K562 (cell line): Measurements from ENCODE around the gene CDKN2C. TPM values are rescaled to one million over a fixed set of nuclear protein-coding genes. Genes with fewer than 3 reads are reported as not detected.
A peak's percentile ranks its signal among the peaks of the same experiment; 100 is the strongest.

Experiments
- JUND ChIP-seq, 2 experiments: IDR thresholded peaks; 2 replicates in 1 of 2; 3 replicates in 1 of 2; pipeline ENCODE4 v1.6.1; 2011; ENCODE audit warnings: borderline replicate concordance in 2 of 2, low read depth in 2 of 2, low read length in 2 of 2, improper control_type of control experiment in 1 of 2, missing biosample characterization in 1 of 2, missing genetic modification characterization in 1 of 2, missing genetic modification reagents in 1 of 2
- LARP7 ChIP-seq: fragments of 450-650 bp; IDR thresholded peaks from 2 replicates; pipeline ENCODE4 v1.6.1; 2016
- MCM2 ChIP-seq: fragments of 450-650 bp; IDR thresholded peaks from 2 replicates; pipeline ENCODE4 v1.6.1; 2017; ENCODE audit warnings: low read depth, mild to moderate bottlenecking
- MNT ChIP-seq, 2 experiments: fragments of 450-650 bp; conservative IDR thresholded peaks; 2 replicates each; pipeline ENCODE4 v1.6.1; 2017; ENCODE audit warnings: mild to moderate bottlenecking in 2 of 2, moderate library complexity in 2 of 2
- POU5F1 ChIP-seq: fragments of 150-350 bp; IDR thresholded peaks from 2 replicates; pipeline ENCODE4 v1.6.1; 2014; ENCODE audit warnings: borderline replicate concordance, low read length, low read depth, mild to moderate bottlenecking; ENCODE audit not compliant: partially characterized antibody
- PREB ChIP-seq: sonication (generic); formaldehyde crosslinking; IDR thresholded peaks from 2 replicates; pipeline ENCODE4 v1.8.1; 2023; ENCODE audit warnings: mild to moderate bottlenecking, missing genetic modification reagents
- RBM22 ChIP-seq: fragments of 200-400 bp; formaldehyde crosslinking; IDR thresholded peaks from 2 replicates; pipeline ENCODE4 v1.6.1; 2018; ENCODE audit warnings: low read length, low read depth; ENCODE audit not compliant: poor library complexity, severe bottlenecking
- SAP30 ChIP-seq: fragments of 200-600 bp; sonication (generic); IDR thresholded peaks from 2 replicates; pipeline ENCODE4 v1.6.1; 2012; ENCODE audit warnings: borderline replicate concordance, low read depth, mild to moderate bottlenecking, moderate library complexity, low read length, control low read depth, inconsistent platforms; ENCODE audit not compliant: insufficient read depth, poor library complexity, severe bottlenecking
- SMAD1 ChIP-seq: fragments of 150-350 bp; IDR thresholded peaks from 2 replicates; pipeline ENCODE4 v1.6.1; 2014; ENCODE audit warnings: low read length, low read depth; ENCODE audit not compliant: partially characterized antibody
- STAT5A ChIP-seq: IDR thresholded peaks from 2 replicates; pipeline ENCODE4 v1.6.1; 2012; ENCODE audit warnings: low read length, inconsistent platforms, borderline replicate concordance
- TFAM ChIP-seq: fragments of 250-450 bp; sonication (Bioruptor Pico); conservative IDR thresholded peaks from 2 replicates; pipeline ENCODE4 v1.5.0; 2021; ENCODE audit warnings: mild to moderate bottlenecking, moderate library complexity
- TOE1 ChIP-seq, 2 experiments: fragments of 450-650 bp in 1 of 2; sonication (generic) in 1 of 2; formaldehyde crosslinking in 1 of 2; IDR thresholded peaks; 2 replicates each; pipeline versions ENCODE4 v1.7.1 to v1.8.0; 2016 to 2022; ENCODE audit warnings: borderline replicate concordance in 2 of 2, mild to moderate bottlenecking in 2 of 2, antibody characterized with exemption in 1 of 2, inconsistent platforms in 1 of 2, low read depth in 1 of 2, missing genetic modification reagents in 1 of 2, moderate library complexity in 1 of 2
- USF2 ChIP-seq: sonication (generic); formaldehyde crosslinking; IDR thresholded peaks from 2 replicates; pipeline ENCODE4 v1.5.0; 2020; ENCODE audit warnings: missing genetic modification reagents
- VEZF1 ChIP-seq: fragments of 200-800 bp; sonication (Bioruptor generic); IDR thresholded peaks from 2 replicates; pipeline ENCODE4 v1.6.1; 2017; ENCODE audit warnings: missing genetic modification characterization, missing compliant biosample characterization
- ZFX ChIP-seq: sonication (generic); formaldehyde crosslinking; IDR thresholded peaks from 2 replicates; pipeline ENCODE4 v1.8.0; 2022; ENCODE audit warnings: mild to moderate bottlenecking, missing genetic modification reagents, moderate library complexity
- ZNF140 ChIP-seq: fragments of 250-450 bp; sonication (Bioruptor Pico); IDR thresholded peaks from 2 replicates; pipeline ENCODE4 v1.8.0; 2021; ENCODE audit warnings: moderate library complexity, mild to moderate bottlenecking, inconsistent platforms
- ZNF583 ChIP-seq: fragments of 250-450 bp; sonication (Bioruptor Pico); IDR thresholded peaks from 2 replicates; pipeline ENCODE4 v1.4.0; 2020
- ZNF717 ChIP-seq: fragments of 250-450 bp; sonication (Bioruptor Pico); IDR thresholded peaks from 2 replicates; pipeline ENCODE4 v1.5.0; 2021
- ZNF79 ChIP-seq: fragments of 250-450 bp; sonication (Bioruptor Pico); IDR thresholded peaks from 2 replicates; pipeline ENCODE4 v1.4.0; 2020; ENCODE audit warnings: low read depth, mild to moderate bottlenecking, moderate library complexity
- ZNF830 ChIP-seq: fragments of 250-450 bp; sonication (Bioruptor Pico); IDR thresholded peaks from 2 replicates; pipeline ENCODE4 v1.5.0; 2021; ENCODE audit warnings: mild to moderate bottlenecking
- polyA plus RNA-seq, 8 experiments: library from polyadenylated mRNA; depleted of rRNA in 4 of 8; stranded (reverse) in 5 of 8; unstranded in 3 of 8; fragments of >200 nt; fragmentation: Nextera tagmentation in 2 of 8; fragmentation: Illumina TruSeq in 1 of 8; extraction: Ambion mirVana in 2 of 8; extraction: Trizol in 1 of 8; gene quantifications; 2 replicates each; pipeline versions ENCODE4 v1.2.1 to v1.2.3, GENCODE V29; 2011 to 2014; ENCODE audit warnings: inconsistent platforms in 1 of 8, missing spikeins in 1 of 8
- total RNA-seq, 7 experiments: library from RNA; depleted of rRNA in 6 of 7; stranded (reverse); fragments of >200 nt in 6 of 7; fragmentation: Illumina TruSeq in 2 of 7; extraction: Trizol in 2 of 7; gene quantifications; 2 replicates each; pipeline versions ENCODE4 v1.2.1 to v1.2.3, GENCODE V29; 2011 to 2021; ENCODE audit warnings: low replicate concordance in 1 of 7

The CDKN2C gene
- total and polyA plus RNA-seq, 9 of the 15 experiments (the other 6 are each of a cell fraction or from before 2014, with no cell fraction given), result 11.9 to 74.3 (median 45.9) TPM

GRCh38 chr1:50959303-50959912 lies 10.6 kb upstream of the CDKN2C start (continued):
- no peak for TF ChIP-seq ZNF830
- TF ChIP-seq SMAD1, result no peak
- no peak for TF ChIP-seq MCM2
- TF ChIP-seq STAT5A, result no peak
- TF ChIP-seq SAP30, result peak; percentile 63
- no peak for TF ChIP-seq TFAM (CRISPR knock-in tag)
- no peak for TF ChIP-seq TOE1 (IDR thresholded peaks at IDR 0.05; ENCODE audit: borderline replicate concordance)
- no peak for TF ChIP-seq TOE1 (CRISPR knock-in tag; IDR thresholded peaks at IDR 0.05; ENCODE audit: borderline replicate concordance, low read depth)
- no peak for TF ChIP-seq PREB (CRISPR knock-in tag)
- TF ChIP-seq ZNF79, result no peak
- TF ChIP-seq MNT (conservative IDR thresholded peaks at IDR 0.05), result peak; percentile 45 to 64
- TF ChIP-seq JUND (IDR thresholded peaks at IDR 0.05; ENCODE audit: borderline replicate concordance, low read depth, low read length), result no peak
- no peak for TF ChIP-seq JUND (tag; IDR thresholded peaks at IDR 0.05; ENCODE audit: borderline replicate concordance, low read depth, low read length)
- no peak for TF ChIP-seq ZNF583
- TF ChIP-seq RBM22, result no peak
- no peak for TF ChIP-seq POU5F1
- no peak for TF ChIP-seq ZNF140 (CRISPR knock-in tag)
- peak; percentile 99 for TF ChIP-seq LARP7
- no peak for TF ChIP-seq ZFX (CRISPR knock-in tag)
- no peak for TF ChIP-seq ZNF717 (CRISPR knock-in tag)
- no peak for TF ChIP-seq USF2 (CRISPR knock-in tag)
- TF ChIP-seq VEZF1, result no peak
